Mucosa of descending colon (tissue), 3 donors: ENCODE measurements around the gene SHB. TPM values are rescaled to one million over a fixed set of nuclear protein-coding genes. Genes with fewer than 3 reads are reported as not detected.
A peak's percentile ranks its signal among the peaks of the same experiment; 100 is the strongest.

Experiments used
- ATAC-seq: fragments of 200-7000 bp; cut with Tn5 transposase; one replicate; pipeline ENCODE4 v1.9.1; 2020; ENCODE audit warnings: mild to moderate bottlenecking, moderate library complexity
- DNase-seq, 3 donors: peaks; one replicate each; pipeline ENCODE4 v3.0.0-alpha.2; 2020
- H3K36me3 ChIP-seq: fragments of 200-600 bp; one replicate; pipeline ENCODE4 v1.8.0; 2021; ENCODE audit warnings: low read depth, mild to moderate bottlenecking
- H3K4me1 ChIP-seq: fragments of 200-600 bp; one replicate; pipeline ENCODE4 v1.8.0; 2021; ENCODE audit warnings: low read depth, mild to moderate bottlenecking
- H3K4me3 ChIP-seq: fragments of 200-600 bp; one replicate; pipeline ENCODE4 v1.8.0; 2021; ENCODE audit warnings: mild to moderate bottlenecking
- H3K9me3 ChIP-seq: fragments of 200-600 bp; one replicate; pipeline ENCODE4 v1.8.0; 2021; ENCODE audit warnings: mild to moderate bottlenecking
- CTCF ChIP-seq: fragments of 200-600 bp; IDR thresholded peaks from one replicate; pipeline ENCODE4 v1.8.0; 2022; ENCODE audit warnings: antibody characterized with exemption, mild to moderate bottlenecking
- intact Hi-C, 2 donors: fragments of 100-400 bp; cut with DNase I in 1 of 2; cut with micrococcal nuclease in 1 of 2; formaldehyde crosslinking; loops; one replicate each; pipeline versions ENCODE4 v1.11.0 to v1.11.1; 2022; cut with DNase I, micrococcal nuclease
- total RNA-seq, 3 donors: library from RNA; stranded (reverse); fragmentation: NEBNext Ultra II Directional in 2 of 3; extraction: Animal tissue kit (Norgen Biotek cat#: 25700) in 2 of 3; gene quantifications; one replicate each; pipeline versions ENCODE4 v1.2.1 to v1.2.4, GENCODE V29; 2021 to 2023
- donor health status: DM: no; HTN: no; CAD: no; lungs with moderate emphysema.
- donor health status: DM: no; HTN: no; CAD: no.
- donor health status: DM: no; HTN: yes; CAD: no.

Gene SHB
- total RNA-seq, 3 donors from 2014 or later = 20.3 to 23.9 (median 20.6) TPM

GRCh38 chr9:38033941-38034340 lies 35.1 kb downstream of the SHB start:
- peaks cover 19% of the 10 kb centered on the region for H3K4me1 ChIP-seq
- DNase-seq (peak in 1 of 3 donors; percentile 55), ATAC-seq (peak; percentile 60)
- H3K9me3 ChIP-seq = no peaks in the 10 kb centered on the region
- no peaks in the 10 kb centered on the region for H3K36me3 ChIP-seq
- no peak overlapping the region for H3K4me3 ChIP-seq
- TF ChIP-seq CTCF = no peak
- intact Hi-C loops = no loop called here

GRCh38 chr9:38032266-38033110 lies 36.5 kb downstream of the SHB start:
- ATAC-seq (peak; percentile 96), DNase-seq (peak; percentile 87 to 91 (median 89))
- intact Hi-C loops = no loop called here
- Histone ChIP-seq H3K9me3 (no peaks in the 10 kb centered on the region), H3K36me3 (no peaks in the 10 kb centered on the region), H3K4me1 (peaks cover 19% of the 10 kb centered on the region), H3K4me3 (no peak overlapping the region)
- no peak for TF ChIP-seq CTCF

- no peak overlapping the region for H3K4me3 ChIP-seq
- DNase-seq = no peak
- no peaks in the 10 kb centered on the region for H3K36me3 ChIP-seq
- H3K9me3 ChIP-seq = no peaks in the 10 kb centered on the region
- no peak for TF ChIP-seq CTCF
- intact Hi-C loops = no loop called here
- ATAC-seq = no peak
- H3K4me1 ChIP-seq = peaks cover 27% of the 10 kb centered on the region
Measured at GRCh38 chr9:38031594-38031993, 37.4 kb downstream of the SHB start.

GRCh38 chr9:38030658-38031057 lies 38.4 kb downstream of the SHB start:
- ATAC-seq (no peak), DNase-seq (no peak)
- TF ChIP-seq CTCF = no peak
- intact Hi-C loops = no loop called here
- no peaks in the 10 kb centered on the region for H3K9me3 ChIP-seq
- H3K4me1 ChIP-seq = peaks cover 27% of the 10 kb centered on the region
- H3K4me3 ChIP-seq = no peak overlapping the region
- H3K36me3 ChIP-seq = no peaks in the 10 kb centered on the region

- intact Hi-C loops = no loop called here
Measured at GRCh38 chr9:38029915-38030638, 39.0 kb downstream of the SHB start.

More at GRCh38 chr9:38029915-38030638, 39.0 kb downstream of the SHB start:
- DNase-seq (no peak), ATAC-seq (no peak)
- Histone ChIP-seq H3K9me3 (no peaks in the 10 kb centered on the region), H3K4me3 (no peak overlapping the region), H3K4me1 (peaks cover 27% of the 10 kb centered on the region), H3K36me3 (no peaks in the 10 kb centered on the region)
- TF ChIP-seq CTCF = no peak
